Activated T-cell treated with anti-CD3 and anti-CD28 coated beads for 4 hours (primary cell): ENCODE data around the gene SGF29.
"Not testable (repeated sequence)": the region's sequence is repeated elsewhere in the genome, so short reads cannot be mapped to it uniquely, and the experiment has no call there.

Experiments used
- DNase-seq: peaks from one replicate; pipeline ENCODE4 v3.0.0-alpha.2; 2020

SGF29 gene

DNA sequence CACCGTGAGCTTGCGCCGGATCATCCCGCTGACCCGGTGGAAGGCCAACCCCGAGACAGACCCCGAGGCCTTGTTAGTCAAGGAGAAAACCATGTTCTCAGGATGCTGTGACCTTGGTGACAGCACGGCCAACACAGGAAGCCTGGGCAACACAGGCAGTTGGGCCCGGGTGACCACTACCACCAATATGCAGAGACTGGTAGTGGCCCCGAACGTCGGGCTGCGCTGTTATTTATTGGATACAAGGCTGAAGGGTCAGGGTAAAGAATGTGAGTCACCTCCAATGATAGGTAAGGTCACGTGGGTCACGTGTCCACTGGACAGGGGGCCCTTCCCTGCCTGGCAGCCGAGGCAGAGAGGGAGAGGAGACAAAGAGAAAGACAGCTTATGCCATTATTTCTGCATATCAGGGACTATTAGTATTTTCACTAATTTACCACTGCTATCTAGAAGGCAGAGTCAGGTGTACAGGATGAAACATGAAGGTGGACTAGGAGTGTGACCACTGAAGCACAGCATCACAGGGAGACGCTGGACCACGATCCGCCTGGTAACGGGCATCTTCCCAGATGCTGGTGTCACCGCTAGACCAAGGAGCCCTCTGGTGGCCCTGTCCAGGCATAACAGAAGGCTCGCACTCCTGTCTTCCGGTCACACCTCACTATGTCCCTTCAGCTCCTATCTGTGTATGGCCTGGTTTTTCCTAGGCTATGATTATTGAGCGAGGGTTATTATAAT is 61.9 kb downstream of the SGF29 start:
- DNase-seq: not testable (repeated sequence)

GRCh38 chr16:28616224-28616577 is 62.5 kb downstream of the SGF29 start:
- not testable (repeated sequence) for DNase-seq

GRCh38 chr16:28616636-28617035 is 62.9 kb downstream of the SGF29 start:
- DNase-seq: no peak

- DNase-seq: no peak
Observed at GRCh38 chr16:28617874-28618273, 64.2 kb downstream of the SGF29 start.

DNA sequence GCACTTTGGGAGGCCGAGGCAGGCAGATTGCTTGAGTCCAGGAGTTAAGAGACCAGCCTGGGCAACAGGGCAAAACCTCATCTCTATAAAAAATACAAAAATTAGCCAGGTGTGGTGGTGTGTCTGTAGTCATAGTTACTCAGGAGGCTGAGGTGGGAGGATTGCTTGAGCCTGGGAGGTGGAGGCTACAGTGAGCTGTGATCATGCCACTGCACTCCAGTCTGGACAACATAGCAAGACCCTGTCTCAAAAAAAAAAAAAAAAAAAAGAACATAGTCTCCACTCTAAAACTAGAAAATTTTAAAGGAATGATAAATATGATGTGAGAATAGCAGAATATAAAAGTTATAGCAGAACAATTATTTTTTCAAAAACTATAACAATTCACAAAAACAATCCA is 66.6 kb downstream of the SGF29 start:
- not testable (repeated sequence) for DNase-seq

GRCh38 chr16:28621481-28622155 is 67.9 kb downstream of the SGF29 start:
- DNase-seq: no peak

DNA sequence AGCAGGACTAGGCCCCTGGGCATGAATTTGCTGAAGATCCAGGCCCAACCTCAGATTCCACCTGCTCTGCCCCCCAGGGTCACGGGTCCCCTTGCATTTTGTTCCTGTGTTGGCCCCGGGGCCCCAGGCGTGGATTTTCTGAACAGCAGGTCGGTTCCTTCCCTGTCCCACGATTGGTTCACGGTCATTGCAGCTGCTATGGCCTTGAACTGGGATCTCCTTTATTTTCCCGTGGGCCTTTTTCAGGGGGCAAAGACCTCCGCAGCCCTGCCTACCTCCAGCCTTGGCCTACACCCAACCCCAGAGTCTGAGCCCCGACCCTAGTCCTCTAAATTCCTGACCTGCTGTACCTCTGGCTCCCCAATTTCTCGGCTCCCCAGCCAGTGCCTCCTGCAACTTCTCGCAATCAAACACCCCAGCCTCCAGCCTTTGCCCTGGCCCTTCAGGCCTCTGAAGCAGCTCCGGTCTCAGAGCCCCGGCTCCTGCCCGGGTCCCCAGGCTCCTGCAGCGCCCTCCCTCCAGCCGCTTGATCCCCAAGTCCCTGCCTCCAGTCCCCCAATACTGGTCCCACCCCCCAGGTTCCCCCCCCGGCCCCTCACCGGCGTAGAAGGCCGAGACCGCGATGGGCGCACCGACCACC is 68.9 kb downstream of the SGF29 start:
- DNase-seq: not testable (repeated sequence)

DNA sequence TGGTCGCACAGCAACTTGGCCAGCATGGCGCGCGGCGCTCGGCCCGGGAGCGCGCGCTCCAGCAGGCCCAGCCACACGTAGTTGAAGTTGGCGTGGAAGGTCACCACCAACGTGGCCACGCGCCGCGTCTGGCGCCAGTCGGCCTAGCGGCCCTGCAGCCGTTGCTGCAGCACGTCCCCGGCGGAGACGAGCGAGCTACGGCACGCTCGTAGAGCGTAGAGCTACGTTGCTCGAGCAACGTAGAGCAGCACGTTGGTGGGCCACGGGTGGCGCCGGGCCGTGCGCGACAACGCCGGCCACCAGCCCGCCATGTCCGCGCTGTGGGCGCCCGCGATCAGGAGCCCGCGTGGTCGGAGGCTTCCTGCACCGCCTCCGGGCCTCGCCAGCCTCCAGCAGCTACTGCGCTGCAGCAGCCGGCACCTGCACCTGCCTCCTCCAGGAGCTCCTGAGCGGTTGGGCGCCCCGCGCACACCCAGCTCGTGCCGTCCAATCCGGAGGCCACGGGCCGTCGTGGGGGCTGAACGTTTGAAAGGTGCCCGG is 69.5 kb downstream of the SGF29 start:
- DNase-seq: peak; percentile 40

- DNase-seq: not testable (repeated sequence)
Observed at GRCh38 chr16:28630905-28631304, 77.2 kb downstream of the SGF29 start.

- DNase-seq: not testable (repeated sequence)
Observed at GRCh38 chr16:28636093-28636823, 82.5 kb downstream of the SGF29 start.

DNA sequence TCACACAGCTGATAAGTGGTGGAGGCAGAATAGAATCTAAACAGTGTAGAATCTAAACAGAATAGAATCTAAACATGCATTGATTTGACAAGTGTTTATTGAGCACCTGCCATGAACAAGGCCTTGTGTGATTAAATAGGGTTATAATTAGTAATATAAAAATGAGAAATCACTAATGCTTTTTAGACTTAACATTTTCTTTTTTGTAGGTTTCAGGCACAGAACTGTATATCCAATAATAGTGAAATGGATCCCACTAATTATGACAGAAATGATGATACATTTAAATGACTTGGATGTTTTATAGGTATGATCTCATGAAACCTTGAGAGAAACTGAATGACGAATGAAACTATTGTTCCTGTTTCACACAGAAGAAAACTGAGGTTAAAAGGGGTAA is 84.0 kb downstream of the SGF29 start, which contains the start of gene NPIPB8:
TSS of gene NPIPB8 (plus strand) at position 301 of the 400 bp plus-strand sequence. CDS start 296 bp downstream, outside the sequence.
- not testable (repeated sequence) for DNase-seq

DNA sequence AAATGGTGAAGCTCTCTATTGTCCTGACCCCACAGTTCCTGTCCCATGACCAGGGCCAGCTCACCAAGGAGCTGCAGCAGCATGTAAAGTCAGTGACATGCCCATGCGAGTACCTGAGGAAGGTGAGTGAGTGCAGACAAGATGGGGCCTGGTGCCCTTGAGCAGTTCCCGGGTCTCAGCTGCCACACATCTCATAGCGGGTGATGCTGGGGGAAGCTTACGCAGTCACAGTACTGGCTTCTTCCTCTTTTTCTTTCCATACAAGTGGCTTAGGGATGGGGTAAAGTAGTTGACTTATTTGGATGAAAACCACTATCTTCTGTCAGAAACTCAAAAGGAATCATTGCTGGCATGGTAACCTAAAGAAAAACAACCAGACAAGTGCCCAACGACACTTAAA is 84.6 kb downstream of the SGF29 start:
- DNase-seq: not testable (repeated sequence)

- not testable (repeated sequence) for DNase-seq
Observed at GRCh38 chr16:28639959-28640358, 86.2 kb downstream of the SGF29 start.
